Adrenal gland (tissue), 12 donors: ENCODE measurements around the gene ANKS1A. TPM values are rescaled to one million over a fixed set of nuclear protein-coding genes. Genes with fewer than 3 reads are reported as not detected.
"Not testable (repeated sequence)": the region's sequence is repeated elsewhere in the genome, so short reads cannot be mapped to it uniquely, and the experiment has no call there.

Source experiments
- DNase-seq, 7 donors: peaks; one replicate each; pipeline ENCODE4 v3.0.0-alpha.2; 2019 to 2020
- H3K27ac ChIP-seq, 5 donors: fragments of 200-600 bp; sonication (generic) in 4 of 5; 1 replicate in 3 of 5; 2 replicates in 2 of 5; pipeline versions ENCODE4 v1.5.1 to v1.8.0; 2016 to 2020; ENCODE audit warnings: mild to moderate bottlenecking in 1 of 5
- H3K27me3 ChIP-seq: fragments of 200-600 bp; 2 replicates; pipeline ENCODE4 v1.8.0; 2021
- H3K36me3 ChIP-seq, 2 donors: fragments of 200-600 bp; replicated peaks in 1 of 2; 1 replicate in 1 of 2; 2 replicates in 1 of 2; pipeline versions ENCODE4 v1.5.1 to v1.8.0; 2018 to 2022
- H3K4me1 ChIP-seq, 2 donors: fragments of 200-600 bp; replicated peaks in 1 of 2; 1 replicate in 1 of 2; 2 replicates in 1 of 2; pipeline versions ENCODE4 v1.5.1 to v1.8.0; 2018 to 2021
- H3K4me3 ChIP-seq, 4 donors: fragments of 200-600 bp; sonication (generic) in 3 of 4; one replicate each; pipeline ENCODE4 v1.5.1; 2016 to 2018
- H3K9me3 ChIP-seq, 3 donors: fragments of 200-600 bp; sonication (generic) in 1 of 3; replicated peaks in 1 of 3; 1 replicate in 2 of 3; 2 replicates in 1 of 3; pipeline versions ENCODE4 v1.5.1 to v1.8.0; 2016 to 2021
- CTCF ChIP-seq, 6 experiments: fragments of 450-650 bp in 4 of 6; fragments of 200-600 bp in 2 of 6; sonication (generic) in 1 of 6; IDR thresholded peaks; 1 replicate in 5 of 6; 2 replicates in 1 of 6; pipeline versions ENCODE4 v1.5.1 to v1.8.0; 2016 to 2021; ENCODE audit warnings: antibody characterized with exemption in 6 of 6, mild to moderate bottlenecking in 2 of 6, moderate library complexity in 1 of 6
- POLR2A ChIP-seq, 2 donors: fragments of 450-650 bp; IDR thresholded peaks; one replicate each; pipeline ENCODE4 v1.6.1; 2017; ENCODE audit warnings: antibody characterized with exemption in 2 of 2, mild to moderate bottlenecking in 2 of 2, moderate library complexity in 1 of 2
- WGBS, 4 donors: extraction: QIAGEN DNeasy Blood & Tissue Kit in 2 of 4; methylation state at CpG; one replicate each; pipeline versions ENCODE4 v1.1.5 to v1.1.7; 2013 to 2017; 5-methylcytosine and 5-hydroxymethylcytosine counted together
- intact Hi-C, 2 donors: fragments of 100-400 bp; cut with DNase I; formaldehyde crosslinking; loops; one replicate each; pipeline versions ENCODE4 v1.14.1 to v1.15.0; 2022 to 2023
- polyA plus RNA-seq, 3 donors: library from polyadenylated mRNA; stranded (reverse); fragments of 200-250 nt in 2 of 3; fragments of 350-450 nt in 1 of 3; fragmentation: Illumina TruSeq in 1 of 3; extraction: RNeasy Lipid Tissue Mini Kit (QIAGEN cat#74804) in 1 of 3; gene quantifications; one replicate each; pipeline ENCODE4 v1.2.3, GENCODE V29; 2013 to 2014
- total RNA-seq, 9 donors: library from RNA; depleted of rRNA in 4 of 9; stranded (reverse); fragments of >200 nt in 4 of 9; fragments of 120-200 nt in 1 of 9; fragmentation: NEBNext Ultra II Directional in 1 of 9; extraction: Animal tissue kit (Norgen Biotek cat#: 25700) in 1 of 9; gene quantifications; one replicate each; pipeline versions ENCODE4 v1.1.0 to v1.2.4, GENCODE V29; 2013 to 2023
- donor health status: healthy with polysubstance abuse.
- donor health status: Bipolar disorder and iron deficiency.
- donor health status: DM: yes; HTN: yes; CAD: no.
- donor health status: DM: no; HTN: no; CAD: no.
- donor health status: DM: no; HTN: no; CAD: no.
- donor health status: DM: yes; HTN: yes; CAD: no.

The ANKS1A gene
- total and polyA plus RNA-seq, 12 donors, result 11.7 to 68.0 (median 42.4) TPM

GRCh38 chr6:34894693-34895092 is 5.6 kb downstream of the ANKS1A start:
- intact Hi-C loops, result loop anchor here in 1 of 2 donors (10.0 kb wide), 1 partner anchor 60 kb away; no protein-coding TSS in a partner anchor
- DNase-seq, result no peak
- H3K4me1 ChIP-seq, result peaks cover 28 to 64% of the 10 kb centered on the region in 2 donors
- no peak overlapping the region for H3K27ac ChIP-seq
- no peak overlapping the region for H3K4me3 ChIP-seq
- WGBS, 4 donors, result 74 to 90% (median 82%) methylated on average over 1 of the region's 1 CpG
- TF ChIP-seq POLR2A (IDR thresholded peaks at IDR 0.05), result no peak
- TF ChIP-seq CTCF (IDR thresholded peaks at IDR 0.05), result no peak
- no peaks in the 10 kb centered on the region for H3K9me3 ChIP-seq
- no peaks in the 10 kb centered on the region for H3K27me3 ChIP-seq
- H3K36me3 ChIP-seq, result no peaks in the 10 kb centered on the region

GRCh38 chr6:34897130-34897529 is 8.1 kb downstream of the ANKS1A start:
- no peaks in the 10 kb centered on the region for H3K9me3 ChIP-seq
- no peak for DNase-seq
- H3K27ac ChIP-seq, result peak overlapping the region in 2 of 5 donors; percentile 11 to 52
- no peak overlapping the region for H3K4me3 ChIP-seq
- TF ChIP-seq POLR2A (IDR thresholded peaks at IDR 0.05), result no peak
- no peak for TF ChIP-seq CTCF (IDR thresholded peaks at IDR 0.05)
- WGBS, 4 donors, result 43 to 80% (median 57%) methylated on average over 1 of the region's 1 CpG
- intact Hi-C loops, result loop anchor here in 1 of 2 donors (10.0 kb wide), 1 partner anchor 58 kb away; no protein-coding TSS in a partner anchor
- H3K27me3 ChIP-seq, result no peaks in the 10 kb centered on the region
- H3K4me1 ChIP-seq, result peaks cover 16 to 66% of the 10 kb centered on the region in 2 donors
- no peaks in the 10 kb centered on the region for H3K36me3 ChIP-seq

DNA sequence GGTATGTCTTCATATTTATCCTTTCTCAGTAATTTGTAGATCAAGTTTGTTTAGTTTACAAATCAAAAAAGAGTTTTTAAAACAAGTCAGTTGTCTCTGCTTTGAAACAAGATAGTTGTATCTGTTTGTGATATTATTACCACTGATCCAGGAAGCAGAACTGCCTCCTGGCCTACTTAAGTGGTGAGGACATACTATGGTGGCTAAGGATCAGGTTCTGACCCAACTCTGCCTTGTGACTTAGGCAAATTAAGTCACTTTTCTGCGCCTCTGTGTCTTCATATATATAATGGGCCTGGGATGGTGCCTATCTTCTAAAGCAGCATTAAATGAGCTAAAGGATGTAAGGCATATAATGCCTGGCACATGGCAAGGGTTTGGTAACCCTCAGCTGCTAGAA is 8.7 kb downstream of the ANKS1A start:
- 38 to 100% (median 70%) methylated on average over 1 of the region's 1 CpG for WGBS, 4 donors
- intact Hi-C loops, result loop anchor here in 1 of 2 donors (10.0 kb wide), 1 partner anchor 57 kb away; no protein-coding TSS in a partner anchor
- no peaks in the 10 kb centered on the region for H3K27me3 ChIP-seq

DNA sequence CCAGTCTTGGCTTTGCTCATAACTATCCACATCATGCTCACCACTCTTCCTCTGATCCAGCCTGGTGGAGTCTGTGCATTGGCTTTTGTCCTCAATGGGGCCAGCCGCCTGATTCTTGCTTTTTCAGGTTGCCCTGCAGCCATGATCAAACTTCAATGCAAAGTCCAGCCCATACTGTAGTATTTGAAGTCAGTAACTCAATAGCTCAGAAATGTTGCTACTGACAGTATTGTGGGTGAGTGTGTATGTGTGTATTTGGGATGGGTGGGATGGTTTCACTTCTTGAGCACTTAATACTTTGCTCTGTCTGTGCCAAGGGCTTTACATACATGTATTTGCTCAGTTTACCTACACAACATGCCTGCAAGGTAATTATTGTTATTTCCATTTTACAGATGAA is 10.7 kb downstream of the ANKS1A start:
- H3K4me1 ChIP-seq, result peaks cover 14 to 40% of the 10 kb centered on the region in 2 donors
- H3K27ac ChIP-seq, H3K9me3 ChIP-seq, H3K36me3 ChIP-seq, H3K27me3 ChIP-seq, DNase-seq, H3K4me3 ChIP-seq: not testable (repeated sequence)
- WGBS, 4 donors, result 88 to 100% (median 93%) methylated on average over 1 of the region's 1 CpG
- intact Hi-C loops, result loop anchor here in 1 of 2 donors (10.0 kb wide), 1 partner anchor 55 kb away; no protein-coding TSS in a partner anchor

More for the DNA sequence above, 8.7 kb downstream of the ANKS1A start:
- TF ChIP-seq POLR2A (IDR thresholded peaks at IDR 0.05), result no peak
- no peak for TF ChIP-seq CTCF (IDR thresholded peaks at IDR 0.05)
- no peaks in the 10 kb centered on the region for H3K9me3 ChIP-seq
- no peaks in the 10 kb centered on the region for H3K36me3 ChIP-seq
- H3K27ac ChIP-seq, result peak overlapping the region in 2 of 5 donors; percentile 15 to 52
- no peak for DNase-seq
- H3K4me1 ChIP-seq, result peaks cover 14 to 60% of the 10 kb centered on the region in 2 donors
- no peak overlapping the region for H3K4me3 ChIP-seq
